ENCODE results near the gene PLCB1. TPM values are rescaled to one million over a fixed set of nuclear protein-coding genes. Genes with fewer than 3 reads are reported as not detected.

Gene PLCB1
- total and polyA plus RNA-seq, 7 donors, result 1.5 to 10.7 (median 4.2) TPM

DNA sequence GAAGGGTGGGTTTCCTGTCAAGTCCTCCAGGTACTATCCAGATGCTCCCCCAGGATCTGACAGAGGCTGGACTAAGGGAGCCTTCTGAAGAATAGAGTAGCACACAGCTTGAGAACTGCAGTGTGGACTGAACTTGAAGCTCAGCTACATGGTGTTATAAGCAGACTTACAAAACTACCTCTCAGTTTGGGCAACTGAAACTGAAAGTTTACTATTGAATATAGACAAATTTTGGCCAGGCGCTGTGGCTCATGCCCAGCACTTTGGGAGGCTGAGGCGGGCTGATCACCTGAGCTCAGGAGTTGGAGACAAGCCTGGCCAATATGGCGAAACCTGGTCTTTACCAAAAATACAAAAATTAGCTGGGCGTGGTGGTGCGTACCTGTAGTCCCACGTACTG is 348.5 kb downstream of the PLCB1 start:
- H3K27me3 ChIP-seq (ENCODE audit: insufficient read depth in 3 of 3, low read length in 2 of 3), result no peaks in the 10 kb centered on the region
- no peak for TF ChIP-seq CTCF (IDR thresholded peaks at IDR 0.05)
- 92 to 97% (median 95%) methylated on average over 6 of the region's 6 CpGs for WGBS, 3 donors
- H3K9me3 ChIP-seq, result no peaks in the 10 kb centered on the region
- H3K27ac ChIP-seq, result no peak overlapping the region
- H3K4me3 ChIP-seq, result no peak overlapping the region
- ATAC-seq (no peak), DNase-seq (no peak)
- no peaks in the 10 kb centered on the region for H3K4me1 ChIP-seq
- H3K36me3 ChIP-seq (ENCODE audit: insufficient read depth in 1 of 2, low read depth in 1 of 2), result no peaks in the 10 kb centered on the region
- intact Hi-C loops (cut with DNase I), result no loop called here

DNA sequence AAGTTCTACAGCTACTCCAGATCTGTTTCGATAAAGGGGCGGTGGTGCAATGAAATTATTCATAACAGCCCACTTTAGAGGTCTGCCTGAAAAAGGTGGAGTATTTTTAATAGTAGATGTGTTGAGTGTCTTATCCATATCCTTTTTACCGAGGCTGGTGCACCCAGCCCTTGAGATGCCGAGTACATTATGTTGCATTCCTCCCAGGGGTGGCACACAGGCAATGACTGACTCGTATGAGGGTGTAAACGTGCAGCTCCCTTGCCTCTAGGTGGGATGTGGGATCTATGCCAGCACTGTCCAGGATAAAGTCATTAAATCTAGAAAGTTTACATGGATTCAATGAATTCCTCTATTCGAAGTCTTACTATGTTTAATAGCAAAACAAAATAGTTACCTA is 355.6 kb downstream of the PLCB1 start:
- no peaks in the 10 kb centered on the region for H3K27me3 ChIP-seq (ENCODE audit: insufficient read depth in 3 of 3, low read length in 2 of 3)
- no peak overlapping the region for H3K27ac ChIP-seq
- intact Hi-C loops (cut with DNase I), result no loop called here
- no peaks in the 10 kb centered on the region for H3K9me3 ChIP-seq
- DNase-seq (no peak), ATAC-seq (no peak)
- H3K4me1 ChIP-seq, result no peaks in the 10 kb centered on the region
- 84 to 86% (median 84%) methylated on average over 7 of the region's 7 CpGs for WGBS, 3 donors
- no peak for TF ChIP-seq CTCF (IDR thresholded peaks at IDR 0.05)
- H3K4me3 ChIP-seq, result no peak overlapping the region
- H3K36me3 ChIP-seq (ENCODE audit: insufficient read depth in 1 of 2, low read depth in 1 of 2), result no peaks in the 10 kb centered on the region

- DNase-seq, result no peak
- H3K27ac ChIP-seq, result no peak overlapping the region
- no peak for ATAC-seq
- H3K4me3 ChIP-seq, result no peak overlapping the region
- 64 to 69% (median 68%) methylated on average over 6 of the region's 6 CpGs for WGBS, 3 donors
- H3K27me3 ChIP-seq (ENCODE audit: insufficient read depth in 3 of 3, low read length in 2 of 3), result no peaks in the 10 kb centered on the region
- no peaks in the 10 kb centered on the region for H3K36me3 ChIP-seq (ENCODE audit: insufficient read depth in 1 of 2, low read depth in 1 of 2)
- H3K4me1 ChIP-seq, result no peaks in the 10 kb centered on the region
- TF ChIP-seq CTCF (IDR thresholded peaks at IDR 0.05), result no peak
- H3K9me3 ChIP-seq, result no peaks in the 10 kb centered on the region
- intact Hi-C loops (cut with DNase I), result no loop called here
Observed at GRCh38 chr20:8489094-8489883, 357.2 kb downstream of the PLCB1 start.

GRCh38 chr20:8490076-8490830 is 358.2 kb downstream of the PLCB1 start:
- Histone ChIP-seq H3K27me3 (ENCODE audit: insufficient read depth in 3 of 3, low read length in 2 of 3) (no peaks in the 10 kb centered on the region), H3K9me3 (no peaks in the 10 kb centered on the region), H3K4me1 (no peaks in the 10 kb centered on the region), H3K27ac (no peak overlapping the region), H3K36me3 (ENCODE audit: insufficient read depth in 1 of 2, low read depth in 1 of 2) (no peaks in the 10 kb centered on the region), H3K4me3 (no peak overlapping the region)
- DNase-seq (no peak), ATAC-seq (no peak)
- intact Hi-C loops (cut with DNase I), result no loop called here
- TF ChIP-seq CTCF (IDR thresholded peaks at IDR 0.05), result no peak
- WGBS, 3 donors, result 54 to 72% (median 68%) methylated on average over 3 of the region's 3 CpGs
